Measurements from ENCODE around the gene SETD1A.

SETD1A gene

GRCh38 chr16:30953511-30954124 lies 3.9 kb upstream of the SETD1A start:
- DNase-seq (ENCODE audit: low spot score) = peak; percentile 26

GRCh38 chr16:30954993-30955392 lies 2.6 kb upstream of the SETD1A start:
- DNase-seq (ENCODE audit: low spot score) = no peak

GRCh38 chr16:30956601-30957455 lies 726 bp upstream of the SETD1A start:
- peak; percentile 87 for DNase-seq (ENCODE audit: low spot score)

GRCh38 chr16:30958175-30959079 lies 873 bp downstream of the SETD1A start:
- no peak for DNase-seq (ENCODE audit: low spot score)

GRCh38 chr16:30961384-30961783 lies 3.8 kb downstream of the SETD1A start:
- no peak for DNase-seq (ENCODE audit: low spot score)

GRCh38 chr16:30963925-30964511 lies 6.5 kb downstream of the SETD1A start:
- no peak for DNase-seq (ENCODE audit: low spot score)

- DNase-seq (ENCODE audit: low spot score) = no peak
Observed at GRCh38 chr16:30964574-30965226, 7.1 kb downstream of the SETD1A start.

- no peak for DNase-seq (ENCODE audit: low spot score)
Observed at GRCh38 chr16:30965436-30965835, 7.9 kb downstream of the SETD1A start.

GRCh38 chr16:30966033-30966619 lies 8.6 kb downstream of the SETD1A start:
- no peak for DNase-seq (ENCODE audit: low spot score)

GRCh38 chr16:30967795-30968194 lies 10.2 kb downstream of the SETD1A start:
- no peak for DNase-seq (ENCODE audit: low spot score)

- DNase-seq (ENCODE audit: low spot score) = no peak
Observed at GRCh38 chr16:30969246-30969842, 11.8 kb downstream of the SETD1A start.

GRCh38 chr16:30971298-30971697 lies 13.7 kb downstream of the SETD1A start:
- DNase-seq (ENCODE audit: low spot score) = no peak

- no peak for DNase-seq (ENCODE audit: low spot score)
Observed at GRCh38 chr16:30972872-30973271, 15.3 kb downstream of the SETD1A start.

- no peak for DNase-seq (ENCODE audit: low spot score)
Observed at GRCh38 chr16:30974348-30974747, 16.8 kb downstream of the SETD1A start.

GRCh38 chr16:30976486-30976885 lies 18.9 kb downstream of the SETD1A start:
- no peak for DNase-seq (ENCODE audit: low spot score)

- no peak for DNase-seq (ENCODE audit: low spot score)
Observed at GRCh38 chr16:30977502-30977901, 19.9 kb downstream of the SETD1A start.

GRCh38 chr16:30979170-30980022 lies 21.8 kb downstream of the SETD1A start:
- DNase-seq (ENCODE audit: low spot score) = no peak

GRCh38 chr16:30980023-30980371 lies 22.4 kb downstream of the SETD1A start:
- no peak for DNase-seq (ENCODE audit: low spot score)

GRCh38 chr16:30980434-30980833 lies 22.9 kb downstream of the SETD1A start:
- no peak for DNase-seq (ENCODE audit: low spot score)

GRCh38 chr16:30980959-30981358 lies 23.4 kb downstream of the SETD1A start:
- DNase-seq (ENCODE audit: low spot score) = no peak
